ENCODE data around the gene TRA2A.

TRA2A gene

DNA sequence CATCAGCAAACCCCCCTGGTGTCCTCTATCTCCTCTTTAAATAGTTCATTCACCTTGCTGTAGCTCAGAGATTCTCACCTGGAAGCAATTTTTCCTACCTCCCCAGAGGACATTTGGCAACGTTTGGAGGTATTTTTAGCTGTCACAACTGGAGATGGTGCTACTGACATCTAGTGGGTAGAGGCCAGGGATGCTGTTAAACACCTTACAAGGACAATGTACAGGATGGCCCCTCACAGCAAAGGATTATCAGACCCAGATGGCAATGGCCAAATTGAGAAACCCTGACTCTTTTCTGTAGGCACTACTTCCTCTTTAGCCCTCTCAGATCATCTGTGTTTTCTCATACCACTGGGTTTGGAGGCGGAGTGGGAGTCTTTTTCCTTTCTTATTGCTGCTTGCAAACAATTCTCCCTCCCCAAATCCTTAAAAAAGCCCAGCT lies 13.2 kb upstream of the TRA2A start:
- peak; percentile 78 for DNase-seq (ENCODE audit: low read depth)
- peak; percentile 73 for TF ChIP-seq CTCF (IDR thresholded peaks at IDR 0.05; ENCODE audit: insufficient read depth, low read depth, low read length, missing control alignments)
- no peak overlapping the region for H3K4me3 ChIP-seq (ENCODE audit: low read depth, low read length)

- DNase-seq (ENCODE audit: low read depth): no peak
- H3K4me3 ChIP-seq (ENCODE audit: low read depth, low read length): no peak overlapping the region
- no peak for TF ChIP-seq CTCF (IDR thresholded peaks at IDR 0.05; ENCODE audit: insufficient read depth, low read depth, low read length, missing control alignments)
Observed at GRCh38 chr7:23542752-23543151, 11.0 kb upstream of the TRA2A start.

- DNase-seq (ENCODE audit: low read depth): peak; percentile 48
- no peak overlapping the region; the same call in 1 of the 2 replicates for H3K4me3 ChIP-seq (ENCODE audit: low read depth, low read length)
- TF ChIP-seq CTCF (IDR thresholded peaks at IDR 0.05; ENCODE audit: insufficient read depth, low read depth, low read length, missing control alignments): no peak
Observed at GRCh38 chr7:23539494-23539907, 7.7 kb upstream of the TRA2A start.

DNA sequence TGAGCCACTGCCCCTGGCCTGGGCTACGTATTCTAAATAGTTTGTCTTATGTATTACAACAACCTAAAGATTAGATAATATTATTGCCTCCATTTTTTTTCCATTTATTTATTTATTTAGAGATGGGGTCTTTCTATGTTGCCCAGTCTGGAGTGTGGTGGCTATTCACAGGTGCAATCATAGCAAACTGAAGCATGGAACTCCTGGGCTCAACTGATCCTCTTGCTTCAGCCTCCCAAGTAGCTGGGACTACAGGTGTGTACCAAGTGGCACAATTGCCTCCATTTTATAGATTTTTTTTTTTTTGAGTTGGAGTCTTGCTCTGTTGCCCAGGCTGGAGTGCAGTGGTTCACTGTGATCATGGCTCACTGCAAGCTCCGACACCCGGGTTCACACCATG lies 6.5 kb upstream of the TRA2A start:
- no peak overlapping the region for H3K4me3 ChIP-seq (ENCODE audit: low read depth, low read length)

GRCh38 chr7:23533238-23533604 lies 1.4 kb upstream of the TRA2A start:
- no peak for DNase-seq (ENCODE audit: low read depth)
- no peak overlapping the region for H3K4me3 ChIP-seq (ENCODE audit: low read depth, low read length)
- no peak for TF ChIP-seq CTCF (IDR thresholded peaks at IDR 0.05; ENCODE audit: insufficient read depth, low read depth, low read length, missing control alignments)

More for the DNA sequence above, 6.5 kb upstream of the TRA2A start:
- TF ChIP-seq CTCF (IDR thresholded peaks at IDR 0.05; ENCODE audit: insufficient read depth, low read depth, low read length, missing control alignments): no peak
- DNase-seq (ENCODE audit: low read depth): no peak

DNA sequence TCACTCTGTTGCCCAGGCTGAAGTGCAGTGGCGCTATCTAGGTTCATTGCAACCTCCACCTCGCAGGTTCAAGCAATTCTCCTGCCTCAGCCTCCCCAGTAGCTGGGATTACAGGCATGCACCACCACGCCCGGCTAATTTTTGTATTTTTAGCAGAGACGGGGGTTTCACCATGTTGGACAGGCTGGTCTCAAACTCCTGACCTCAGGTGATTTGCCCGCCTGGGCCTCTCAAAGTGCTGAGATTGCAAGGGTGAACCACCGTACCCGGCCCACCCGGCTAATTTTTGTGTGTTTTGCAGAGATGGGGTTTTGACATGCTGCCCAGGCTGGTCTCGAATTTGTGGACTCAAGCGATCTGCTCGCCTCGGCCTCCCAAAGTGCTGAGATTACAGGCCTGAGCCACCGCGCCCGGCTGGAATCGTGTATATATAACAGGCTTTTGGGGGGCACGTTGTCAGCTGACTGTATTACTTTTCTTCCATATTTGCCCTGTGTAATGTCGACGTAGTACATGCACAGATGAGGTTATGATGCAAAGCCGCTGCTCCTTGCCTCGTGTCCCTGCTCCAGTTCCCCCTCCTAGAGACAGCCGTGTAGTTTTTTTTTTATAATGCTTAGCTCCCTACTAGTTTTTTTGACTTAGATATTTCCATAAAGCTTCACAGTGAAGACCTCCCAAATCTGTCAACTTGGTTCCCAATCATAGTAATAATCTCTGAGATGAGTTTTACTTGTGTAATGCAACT lies 883 bp upstream of the TRA2A start:
- H3K4me3 ChIP-seq (ENCODE audit: low read depth, low read length): peak overlapping the region; percentile 60
- no peak for TF ChIP-seq CTCF (IDR thresholded peaks at IDR 0.05; ENCODE audit: insufficient read depth, low read depth, low read length, missing control alignments)
- no peak for DNase-seq (ENCODE audit: low read depth)

Measured in GM12865 (cell line).